HCT116 (cell line): ENCODE data around the gene FRMD8. TPM values are rescaled to one million over a fixed set of nuclear protein-coding genes. Genes with fewer than 3 reads are reported as not detected.

Experiments used
- ATAC-seq: fragments of 200-7000 bp; cut with Tn5 transposase; 2 replicates; pipeline ENCODE4 v1.9.1; 2020; ENCODE audit warnings: mild to moderate bottlenecking, moderate library complexity
- BruUV-seq: library from RNA; stranded (reverse); fragments of 400-500 nt; replicated peaks from 2 replicates; lab custom pipeline; 2021; lab: Mats Ljungman, UMichigan
- CTCF ChIA-PET: fragments of 300-600 bp; sonication (Branson Sonifier 250); formaldehyde crosslinking; loops from one replicate; lab custom pipeline; 2021; ENCODE audit warnings: antibody characterized with exemption; lab: Charles Lee
- POLR2A ChIA-PET: fragments of 300-600, 350-600 bp; sonication (Branson Sonifier 250); formaldehyde crosslinking; loops from one replicate; lab custom pipeline; 2021; ENCODE audit warnings: antibody characterized with exemption; lab: Charles Lee
- RAD21 ChIA-PET, 2 experiments: fragments of 300-600 bp; sonication (Branson Sonifier 250); formaldehyde crosslinking; loops; one replicate each; lab custom pipeline; 2023; ENCODE audit warnings: low total read pairs in 2 of 2; ENCODE audit not compliant: uncharacterized antibody in 2 of 2, unreplicated experiment in 2 of 2, low non-redundant PET in 1 of 2; lab: Charles Lee
- DNase-seq: peaks from one replicate; pipeline ENCODE4 v3.0.0-alpha.2; 2010; ENCODE audit warnings: low read depth, low spot score
- H2AFZ ChIP-seq: fragments of 200-600 bp; shearing (Covaris generic), sonication (generic); 2 replicates; pipeline ENCODE4 v1.6.1; 2017; ENCODE audit warnings: low read depth, mixed run types, mixed read lengths, antibody characterized with exemption, low read length; ENCODE audit not compliant: poor library complexity, severe bottlenecking
- H3K27ac ChIP-seq: 2 replicates; pipeline ENCODE4 v1.5.1; 2012; ENCODE audit warnings: low read depth, low read length
- H3K27me3 ChIP-seq: fragments of 200-600 bp; sonication (generic); 2 replicates; pipeline ENCODE4 v1.6.1; 2016; ENCODE audit warnings: mixed run types, low read length, mixed read lengths; ENCODE audit not compliant: insufficient read depth
- H3K36me3 ChIP-seq, 2 experiments: fragments of 200-500 bp in 1 of 2; fragments of 200-600 bp in 1 of 2; sonication (Bioruptor generic) in 1 of 2; sonication (generic) in 1 of 2; 2 replicates each; pipeline versions ENCODE4 v1.5.1 to v1.6.1; 2014 to 2016; ENCODE audit warnings: low read length in 2 of 2, inconsistent platforms in 1 of 2, mixed read lengths in 1 of 2, mixed run types in 1 of 2; ENCODE audit not compliant: insufficient read depth in 2 of 2, control insufficient read depth in 1 of 2
- H3K4me1 ChIP-seq, 2 experiments: fragments of 200-600 bp in 1 of 2; sonication (generic) in 1 of 2; 2 replicates each; pipeline versions ENCODE4 v1.5.1 to v1.6.1; 2012 to 2017; ENCODE audit warnings: low read length in 2 of 2, inconsistent platforms in 1 of 2, mild to moderate bottlenecking in 1 of 2, mixed read lengths in 1 of 2, mixed run types in 1 of 2, moderate library complexity in 1 of 2; ENCODE audit not compliant: insufficient read depth in 2 of 2, control insufficient read depth in 1 of 2
- H3K4me2 ChIP-seq: fragments of 200-600 bp; sonication (generic); 2 replicates; pipeline ENCODE4 v1.6.1; 2017; ENCODE audit warnings: mixed run types, low read length, mixed read lengths
- H3K4me3 ChIP-seq, 2 experiments: fragments of 200-600 bp in 1 of 2; sonication (generic) in 1 of 2; replicated peaks in 1 of 2; 2 replicates each; pipeline ENCODE4 v1.5.1; 2011 to 2016; ENCODE audit warnings: low read length in 2 of 2, control low read depth in 1 of 2, low read depth in 1 of 2, mild to moderate bottlenecking in 1 of 2, mixed read lengths in 1 of 2, mixed run types in 1 of 2
- H3K79me2 ChIP-seq: fragments of 200-600 bp; sonication (generic); 2 replicates; pipeline ENCODE4 v1.6.1; 2017; ENCODE audit warnings: mild to moderate bottlenecking, mixed run types, low read length, moderate library complexity, mixed read lengths; ENCODE audit not compliant: insufficient read depth
- H3K9ac ChIP-seq: fragments of 200-600 bp; sonication (generic); 2 replicates; pipeline ENCODE4 v1.6.1; 2016; ENCODE audit warnings: low read length, mixed read lengths
- H3K9me2 ChIP-seq: fragments of 200-600 bp; sonication (generic), shearing (Covaris generic); 2 replicates; pipeline ENCODE4 v1.6.1; 2017; ENCODE audit warnings: mixed run types, mild to moderate bottlenecking, moderate library complexity; ENCODE audit not compliant: insufficient read depth
- H3K9me3 ChIP-seq, 2 experiments: fragments of 200-500 bp in 1 of 2; fragments of 200-600 bp in 1 of 2; sonication (Bioruptor generic) in 1 of 2; sonication (generic) in 1 of 2; 2 replicates each; pipeline ENCODE4 v1.6.1; 2014 to 2017; ENCODE audit warnings: low read length in 2 of 2, mixed read lengths in 2 of 2, inconsistent platforms in 1 of 2, low read depth in 1 of 2, mild to moderate bottlenecking in 1 of 2, mixed run types in 1 of 2, moderate library complexity in 1 of 2; ENCODE audit not compliant: control insufficient read depth in 1 of 2, insufficient read depth in 1 of 2
- H4K20me1 ChIP-seq: fragments of 200-600 bp; sonication (generic), shearing (Covaris generic); 2 replicates; pipeline ENCODE4 v1.6.1; 2017; ENCODE audit warnings: mixed run types, mild to moderate bottlenecking, moderate library complexity; ENCODE audit not compliant: insufficient read depth
- EGR1 ChIP-seq: IDR thresholded peaks from 2 replicates; pipeline ENCODE4 v1.6.1; 2012; ENCODE audit warnings: low read depth
- EZH2 ChIP-seq: fragments of 200-600 bp; sonication (generic); IDR thresholded peaks from 2 replicates; pipeline ENCODE4 v1.6.1; 2017; ENCODE audit warnings: antibody characterized with exemption, mixed run types
- FOSL1 ChIP-seq: IDR thresholded peaks from 2 replicates; pipeline ENCODE4 v1.6.1; 2012; ENCODE audit warnings: low read depth
- MAX ChIP-seq: IDR thresholded peaks from 2 replicates; pipeline ENCODE4 v1.6.1; 2012
- POLR2A ChIP-seq: IDR thresholded peaks from 2 replicates; pipeline ENCODE4 v1.7.0; 2011; ENCODE audit warnings: borderline replicate concordance; ENCODE audit not compliant: insufficient read depth, insufficient read length; ENCODE audit errors: extremely low read depth
- RAD21 ChIP-seq: IDR thresholded peaks from 2 replicates; pipeline ENCODE4 v1.6.1; 2012; ENCODE audit warnings: low read depth, mild to moderate bottlenecking
- REST ChIP-seq: IDR thresholded peaks from 2 replicates; pipeline ENCODE4 v1.6.1; 2012; ENCODE audit warnings: low read depth
- SIN3A ChIP-seq: IDR thresholded peaks from 2 replicates; pipeline ENCODE4 v1.6.1; 2012; ENCODE audit warnings: low read depth
- YY1 ChIP-seq: IDR thresholded peaks from 2 replicates; pipeline ENCODE4 v1.6.1; 2011; ENCODE audit warnings: low read length, low read depth, moderate library complexity, mild to moderate bottlenecking; ENCODE audit not compliant: insufficient replicate concordance; ENCODE audit errors: extremely low read depth
- ZBTB33 ChIP-seq: IDR thresholded peaks from 2 replicates; pipeline ENCODE4 v1.6.1; 2011; ENCODE audit warnings: mild to moderate bottlenecking, low read length, moderate library complexity; ENCODE audit not compliant: insufficient replicate concordance; ENCODE audit errors: extremely low read depth
- intact Hi-C: fragments of 100-400 bp; cut with micrococcal nuclease; formaldehyde crosslinking; loops from 2 replicates; pipeline ENCODE4 v1.10.0; 2022
- total RNA-seq: library from RNA; stranded (reverse); gene quantifications from one replicate; pipeline ENCODE4 v1.2.1, GENCODE V29; 2021; ENCODE audit not compliant: unreplicated experiment

Gene FRMD8
- total RNA-seq, 1 experiment from 2014 or later = 35.8 TPM

- H3K4me2 ChIP-seq = no peak overlapping the region
- intact Hi-C loops = no loop called here
- ChIA-PET CTCF (no interaction called here), RAD21 (no interaction called here), POLR2A (no interaction called here)
- H4K20me1 ChIP-seq = no peaks in the 10 kb centered on the region
- no peak overlapping the region for H3K27ac ChIP-seq
- H3K79me2 ChIP-seq = no peaks in the 10 kb centered on the region
- no TSS peak for BruUV-seq
- no peaks in the 10 kb centered on the region for H3K9me3 ChIP-seq
- H3K9me2 ChIP-seq = no peaks in the 10 kb centered on the region
- no peak overlapping the region for H3K9ac ChIP-seq
- DNase-seq (no peak), ATAC-seq (no peak)
- H2AFZ ChIP-seq = no peak overlapping the region
- no peaks in the 10 kb centered on the region for H3K27me3 ChIP-seq
- no peak overlapping the region for H3K4me3 ChIP-seq
- TF ChIP-seq POLR2A (no peak), EZH2 (no peak), RAD21 (no peak), SIN3A (no peak), FOSL1 (no peak), EGR1 (no peak), YY1 (no peak), REST (no peak), MAX (no peak), ZBTB33 (no peak)
- H3K4me1 ChIP-seq = peaks cover 5 to 12% of the 10 kb centered on the region in 2 experiments
- H3K36me3 ChIP-seq = peaks cover 0 to 20% of the 10 kb centered on the region in 2 experiments; a peak in 2 of 4 replicates
Observed at GRCh38 chr11:65411681-65412070, 25.2 kb downstream of the FRMD8 start.
